SK-N-SH (cell line): ENCODE data around the gene FOXP2. TPM values are rescaled to one million over a fixed set of nuclear protein-coding genes. Genes with fewer than 3 reads are reported as not detected.

Experiments
- CTCF ChIA-PET: fragments of 300-600, 350-600 bp; formaldehyde crosslinking; extraction: SDS; loops from one replicate; lab custom pipeline; 2021; lab: Yijun Ruan, JAX
- POLR2A ChIA-PET: fragments of 350-600 bp; sonication (Branson Sonifier 250); formaldehyde crosslinking; extraction: SDS; loops from one replicate; lab custom pipeline; 2020; ENCODE audit warnings: antibody characterized with exemption, inconsistent platforms; lab: Yijun Ruan, JAX
- DNase-seq: peaks from one replicate; pipeline ENCODE4 v3.0.0; 2012
- H2AFZ ChIP-seq: fragments of 200-600 bp; sonication (generic); 2 replicates; pipeline ENCODE4 v1.8.1; 2016; ENCODE audit warnings: antibody characterized with exemption, mild to moderate bottlenecking, low read depth
- H3F3A ChIP-seq: fragments of 200-600 bp; sonication (generic); replicated peaks from 2 replicates; pipeline ENCODE3; 2016; ENCODE audit warnings: antibody characterized with exemption, mild to moderate bottlenecking; ENCODE audit not compliant: insufficient read depth
- H3K27ac ChIP-seq, 2 experiments: fragments of 200-500 bp in 1 of 2; fragments of 200-600 bp in 1 of 2; sonication (Bioruptor generic) in 1 of 2; sonication (generic), shearing (Covaris generic) in 1 of 2; 2 replicates each; pipeline versions ENCODE4 v1.5.1 to v1.6.1; 2014 to 2016; ENCODE audit warnings: low read depth in 2 of 2, inconsistent platforms in 1 of 2, low read length in 1 of 2, mild to moderate bottlenecking in 1 of 2, mixed read lengths in 1 of 2
- H3K27me3 ChIP-seq: fragments of 200-600 bp; sonication (generic), shearing (Covaris generic); 2 replicates; pipeline ENCODE4 v1.6.1; 2016; ENCODE audit warnings: mixed run types; ENCODE audit not compliant: insufficient read depth
- H3K36me3 ChIP-seq, 2 experiments: fragments of 200-500 bp in 1 of 2; fragments of 200-600 bp in 1 of 2; sonication (Bioruptor generic) in 1 of 2; sonication (generic) in 1 of 2; replicated peaks in 1 of 2; 2 replicates each; pipeline versions ENCODE3 to v1.5.1; 2014 to 2016; ENCODE audit warnings: low read length in 1 of 2, mild to moderate bottlenecking in 1 of 2; ENCODE audit not compliant: insufficient read depth in 2 of 2, control insufficient read depth in 1 of 2
- H3K4me1 ChIP-seq, 2 experiments: fragments of 200-500 bp in 1 of 2; fragments of 200-600 bp in 1 of 2; sonication (Bioruptor generic) in 1 of 2; sonication (generic), shearing (Covaris generic) in 1 of 2; 2 replicates each; pipeline versions ENCODE4 v1.5.1 to v1.6.1; 2014 to 2016; ENCODE audit warnings: low read depth in 1 of 2, low read length in 1 of 2, mixed run types in 1 of 2; ENCODE audit not compliant: insufficient read depth in 2 of 2, control insufficient read depth in 1 of 2
- H3K4me2 ChIP-seq: fragments of 200-600 bp; sonication (generic), shearing (Covaris generic); 2 replicates; pipeline ENCODE4 v1.6.1; 2017; ENCODE audit warnings: mixed run types
- H3K4me3 ChIP-seq, 2 experiments: fragments of 200-500 bp in 1 of 2; fragments of 200-600 bp in 1 of 2; sonication (Bioruptor generic) in 1 of 2; sonication (generic), shearing (Covaris generic) in 1 of 2; 2 replicates each; pipeline versions ENCODE4 v1.5.1 to v1.8.1; 2014 to 2016; ENCODE audit warnings: low read depth in 2 of 2, inconsistent platforms in 1 of 2, low read length in 1 of 2, mild to moderate bottlenecking in 1 of 2, mixed read lengths in 1 of 2, moderate library complexity in 1 of 2
- H3K79me2 ChIP-seq: fragments of 200-600 bp; sonication (generic); 2 replicates; pipeline ENCODE4 v1.8.1; 2017; ENCODE audit warnings: mild to moderate bottlenecking; ENCODE audit not compliant: insufficient read depth
- H3K9ac ChIP-seq: fragments of 200-600 bp; sonication (generic); 2 replicates; pipeline ENCODE4 v1.6.1; 2017; ENCODE audit warnings: mixed run types
- H3K9me2 ChIP-seq: fragments of 200-600 bp; sonication (generic); 2 replicates; pipeline ENCODE4 v1.6.1; 2017; ENCODE audit warnings: mixed run types
- H3K9me3 ChIP-seq: fragments of 200-600 bp; sonication (generic); 2 replicates; pipeline ENCODE4 v1.6.1; 2017; ENCODE audit warnings: mixed run types, mild to moderate bottlenecking, moderate library complexity
- H4K20me1 ChIP-seq: fragments of 200-600 bp; sonication (generic); 2 replicates; pipeline ENCODE4 v1.6.1; 2017; ENCODE audit warnings: mild to moderate bottlenecking, mixed run types; ENCODE audit not compliant: insufficient read depth
- CHD2 ChIP-seq: fragments of 150-350 bp; IDR thresholded peaks from 2 replicates; pipeline ENCODE4 v1.6.1; 2018; ENCODE audit warnings: low read length; ENCODE audit not compliant: partially characterized antibody
- ELF1 ChIP-seq: IDR thresholded peaks from 2 replicates; pipeline ENCODE4 v1.4.0; 2012
- EP300 ChIP-seq, 2 experiments: IDR thresholded peaks; 2 replicates each; pipeline versions ENCODE4 v1.4.0 to v1.6.1; 2012; ENCODE audit warnings: borderline replicate concordance in 1 of 2, low read depth in 1 of 2, low read length in 1 of 2
- EZH2phosphoT487 ChIP-seq: fragments of 200-600 bp; sonication (generic); IDR thresholded peaks from 2 replicates; pipeline ENCODE4 v1.6.1; 2017; ENCODE audit warnings: low read depth, mixed run types, mild to moderate bottlenecking, antibody characterized with exemption, moderate library complexity, borderline replicate concordance
- FOXJ3 ChIP-seq: sonication (generic); formaldehyde crosslinking; IDR thresholded peaks from 2 replicates; pipeline ENCODE4 v1.5.1; 2020; ENCODE audit warnings: mild to moderate bottlenecking, missing genetic modification reagents
- GABPA ChIP-seq: IDR thresholded peaks from 2 replicates; pipeline ENCODE4 v1.4.0; 2012; ENCODE audit warnings: low read depth, mild to moderate bottlenecking
- MAX ChIP-seq: IDR thresholded peaks from 2 replicates; pipeline ENCODE4 v1.4.0; 2012; ENCODE audit warnings: low read depth
- MEF2A ChIP-seq: IDR thresholded peaks from 2 replicates; pipeline ENCODE4 v1.4.0; 2012; ENCODE audit warnings: low read depth, borderline replicate concordance
- POLR2AphosphoS5 ChIP-seq: IDR thresholded peaks from 2 replicates; pipeline ENCODE4 v1.6.1; 2012; ENCODE audit warnings: low read depth, low read length
- REST ChIP-seq: IDR thresholded peaks from 2 replicates; pipeline ENCODE4 v1.6.1; 2012; ENCODE audit warnings: mild to moderate bottlenecking, low read depth, low read length, moderate library complexity
- SIN3A ChIP-seq: IDR thresholded peaks from 2 replicates; pipeline ENCODE4 v1.6.1; 2012; ENCODE audit warnings: low read depth, mild to moderate bottlenecking, low read length, moderate library complexity, borderline replicate concordance
- SMC3 ChIP-seq: IDR thresholded peaks from 2 replicates; pipeline ENCODE4 v1.6.1; 2012; ENCODE audit warnings: low read depth, low read length, improper control_type of control experiment
- USF2 ChIP-seq: fragments of 150-350 bp; IDR thresholded peaks from 2 replicates; pipeline ENCODE4 v1.6.1; 2017; ENCODE audit warnings: antibody characterized with exemption, low read length, low read depth, borderline replicate concordance
- WGBS: methylation state at CpG from one replicate; pipeline ENCODE4 v1.1.6; 2017; ENCODE audit warnings: low lambda C conversion rate; 5-methylcytosine and 5-hydroxymethylcytosine counted together
- polyA plus RNA-seq, 3 experiments: library from polyadenylated mRNA; depleted of rRNA; stranded (reverse); fragments of >200 nt; gene quantifications; 2 replicates each; pipeline ENCODE4 v1.2.3, GENCODE V29; 2012

FOXP2 gene
- polyA plus RNA-seq, 1 of the 3 experiments (the other 2 are of a cell fraction), result not detected

- H3K4me1 ChIP-seq, result no peaks in the 10 kb centered on the region
- no peak overlapping the region for H3K4me2 ChIP-seq
- no peak overlapping the region for H3K4me3 ChIP-seq
- CTCF ChIA-PET, result interaction anchor here (1.0 to 1.2 kb wide), 3 partner anchors 9 to 31 kb away, joined by 3 read pairs; no protein-coding TSS in a partner anchor
- H2AFZ ChIP-seq, result no peak overlapping the region
- no peak overlapping the region for H3K27ac ChIP-seq
- no peak overlapping the region for H3K9ac ChIP-seq
- POLR2A ChIA-PET, result no interaction called here
- no peaks in the 10 kb centered on the region for H4K20me1 ChIP-seq
- H3K79me2 ChIP-seq, result no peaks in the 10 kb centered on the region
- WGBS, result 8% methylated on average over 10 of the region's 10 CpGs
- peaks cover 21% of the 10 kb centered on the region; the same call in 1 of the 2 replicates for H3K27me3 ChIP-seq
- TF ChIP-seq MEF2A, result no peak
- no peak for TF ChIP-seq REST
- no peak for TF ChIP-seq USF2
- TF ChIP-seq ELF1, result no peak
- no peak for TF ChIP-seq MAX
- no peak for TF ChIP-seq SMC3
- no peak for TF ChIP-seq CHD2
- TF ChIP-seq EP300 (IDR thresholded peaks at IDR 0.05; ENCODE audit: borderline replicate concordance in 1 of 2, low read depth in 1 of 2, low read length in 1 of 2), result no peak
- no peak for TF ChIP-seq FOXJ3 (CRISPR knock-in tag)
- no peak for TF ChIP-seq POLR2AphosphoS5
- TF ChIP-seq GABPA, result no peak
- TF ChIP-seq EZH2phosphoT487, result no peak
- no peak for TF ChIP-seq SIN3A
- H3K9me2 ChIP-seq, result no peaks in the 10 kb centered on the region
- no peaks in the 10 kb centered on the region for H3K36me3 ChIP-seq
- no peaks in the 10 kb centered on the region for H3F3A ChIP-seq
- no peak for DNase-seq
- H3K9me3 ChIP-seq, result no peaks in the 10 kb centered on the region
Observed at GRCh38 chr7:114416129-114416990, 1.7 kb downstream of the FOXP2 start.
